Fibroblast of skin of left quadriceps (primary cell): ENCODE measurements around the gene SORL1-AS1.

Experiments used
- DNase-seq, 2 experiments: peaks; one replicate each; pipeline ENCODE4 v3.0.0-alpha.2; 2013; ENCODE audit warnings: low read depth in 2 of 2

The SORL1-AS1 gene

GRCh38 chr11:121391914-121392313 is 60.9 kb downstream of the SORL1-AS1 start:
- no peak for DNase-seq

DNA sequence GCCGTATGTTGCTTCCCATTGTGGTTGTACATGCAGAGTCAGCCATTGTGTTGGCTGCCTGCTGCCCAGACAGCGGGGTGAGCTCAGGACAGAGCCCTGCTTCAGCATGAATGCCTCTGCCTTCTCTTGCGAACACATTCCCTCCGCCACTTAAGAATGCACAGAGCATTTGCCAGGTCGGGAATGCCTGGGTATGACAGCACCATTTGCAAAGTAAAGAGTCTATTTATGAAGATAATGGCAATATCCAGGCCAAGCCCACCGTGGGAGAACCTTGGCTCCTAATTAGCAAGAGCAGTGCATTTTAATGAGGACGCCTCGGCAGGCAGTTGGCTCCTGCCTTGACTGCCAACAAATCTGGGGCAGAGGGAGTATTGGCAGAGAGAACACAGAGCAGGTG is 63.1 kb downstream of the SORL1-AS1 start:
- no peak for DNase-seq
